MCF 10A (cell line): ENCODE data around the gene CRKL. TPM values are rescaled to one million over a fixed set of nuclear protein-coding genes. Genes with fewer than 3 reads are reported as not detected.

Source experiments
- BruUV-seq: library from RNA; stranded (reverse); fragments of 400-500 nt; replicated peaks from 2 replicates; lab custom pipeline; 2021; lab: Mats Ljungman, UMichigan
- CTCF ChIA-PET: fragments of 300-600 bp; sonication (Branson Sonifier 250); formaldehyde crosslinking; extraction: SDS; loops from one replicate; lab custom pipeline; 2021; ENCODE audit warnings: antibody characterized with exemption, inconsistent platforms; lab: Yijun Ruan, JAX
- POLR2A ChIA-PET: fragments of 300-600, 350-650 bp; sonication (Branson Sonifier 250); formaldehyde crosslinking; extraction: SDS; loops from one replicate; lab custom pipeline; 2020; ENCODE audit warnings: antibody characterized with exemption, inconsistent platforms; lab: Yijun Ruan, JAX
- DNase-seq: peaks from one replicate; pipeline ENCODE4 v3.0.0-alpha.2; 2018; ENCODE audit not compliant: unreplicated experiment
- H3K27ac Mint-ChIP-seq: one replicate; pipeline ENCODE4 v1.8.0; 2022; ENCODE audit warnings: mild to moderate bottlenecking, low read depth, mixed read lengths; ENCODE audit not compliant: unreplicated experiment
- H3K27me3 Mint-ChIP-seq: one replicate; pipeline ENCODE4 v1.8.0; 2022; ENCODE audit warnings: mixed read lengths; ENCODE audit not compliant: insufficient read depth, unreplicated experiment
- H3K36me3 Mint-ChIP-seq: one replicate; pipeline ENCODE4 v1.8.0; 2022; ENCODE audit warnings: mild to moderate bottlenecking, moderate library complexity, mixed read lengths; ENCODE audit not compliant: insufficient read depth, unreplicated experiment
- H3K4me1 Mint-ChIP-seq: one replicate; pipeline ENCODE4 v1.8.0; 2022; ENCODE audit warnings: mixed read lengths; ENCODE audit not compliant: insufficient read depth, unreplicated experiment
- H3K4me3 Mint-ChIP-seq: one replicate; pipeline ENCODE4 v1.8.0; 2022; ENCODE audit warnings: mild to moderate bottlenecking, moderate library complexity, mixed read lengths; ENCODE audit not compliant: unreplicated experiment
- H3K9me3 Mint-ChIP-seq: one replicate; pipeline ENCODE4 v1.8.0; 2022; ENCODE audit warnings: mixed read lengths; ENCODE audit not compliant: unreplicated experiment
- CTCF ChIP-seq: fragments of 200-600 bp; IDR thresholded peaks from one replicate; pipeline ENCODE4 v1.8.0; 2022; ENCODE audit warnings: antibody characterized with exemption, mild to moderate bottlenecking; ENCODE audit not compliant: unreplicated experiment
- intact Hi-C: fragments of 100-400 bp; cut with micrococcal nuclease; formaldehyde crosslinking; loops from 2 replicates; pipeline ENCODE4 v1.14.1; 2022
- total RNA-seq: library from RNA; stranded (reverse); gene quantifications from 2 replicates; pipeline ENCODE4 v1.2.3, GENCODE V29; 2022

The CRKL gene
- total RNA-seq, 1 experiment from 2014 or later, result 74.0 TPM

DNA sequence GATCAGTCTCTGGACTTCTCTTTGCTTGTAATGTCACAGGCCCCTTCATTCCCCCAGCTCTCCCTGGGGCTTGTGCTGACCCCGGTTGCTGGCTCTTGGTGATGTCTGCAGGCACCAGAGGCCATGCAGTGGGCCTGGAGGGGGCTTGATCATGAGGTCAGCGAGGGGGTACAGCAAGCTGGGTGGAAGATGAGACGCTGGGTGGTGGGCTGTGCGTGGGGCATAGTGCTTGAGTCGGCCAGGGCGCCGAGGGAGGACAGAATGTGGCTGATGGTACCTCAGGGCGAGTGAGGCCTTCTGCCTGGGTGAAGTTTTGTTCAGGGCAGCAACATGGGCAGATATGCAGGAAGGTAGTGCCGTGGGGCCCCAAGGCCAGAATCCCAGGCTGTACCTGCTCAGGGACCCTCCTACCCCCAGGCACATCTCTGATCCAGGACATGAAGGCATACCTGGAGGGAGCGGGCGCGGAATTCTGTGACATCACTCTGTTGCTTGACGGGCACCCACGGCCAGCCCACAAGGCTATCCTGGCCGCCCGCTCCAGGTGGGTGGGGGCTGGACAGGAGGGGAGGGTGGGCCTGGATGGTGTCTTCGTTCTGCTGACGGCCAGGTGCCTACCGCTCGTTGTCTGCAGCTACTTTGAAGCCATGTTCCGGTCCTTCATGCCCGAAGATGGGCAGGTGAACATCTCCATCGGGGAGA lies 78.3 kb downstream of the CRKL start:
- BruUV-seq, result no TSS peak
- ChIA-PET POLR2A (no interaction called here), CTCF (interaction anchor here (1.0 kb wide), 1 partner anchor 13 kb away, joined by 3 read pairs; the partner anchor contains the start of gene LZTR1)
- intact Hi-C loops, result no loop called here
- H3K27me3 Mint-ChIP-seq, result no peaks in the 10 kb centered on the region
- no peaks in the 10 kb centered on the region for H3K4me1 Mint-ChIP-seq
- DNase-seq, result no peak
- TF ChIP-seq CTCF, result no peak
- H3K9me3 Mint-ChIP-seq, result no peaks in the 10 kb centered on the region
- no peak overlapping the region for H3K27ac Mint-ChIP-seq
- no peak overlapping the region for H3K4me3 Mint-ChIP-seq
- peaks cover 4% of the 10 kb centered on the region for H3K36me3 Mint-ChIP-seq

GRCh38 chr22:20996031-20996410 lies 78.8 kb downstream of the CRKL start:
- POLR2A ChIA-PET, result interaction anchor here (0.7 kb wide), 1 partner anchor 14 kb away, joined by 3 read pairs; no protein-coding TSS in a partner anchor

DNA sequence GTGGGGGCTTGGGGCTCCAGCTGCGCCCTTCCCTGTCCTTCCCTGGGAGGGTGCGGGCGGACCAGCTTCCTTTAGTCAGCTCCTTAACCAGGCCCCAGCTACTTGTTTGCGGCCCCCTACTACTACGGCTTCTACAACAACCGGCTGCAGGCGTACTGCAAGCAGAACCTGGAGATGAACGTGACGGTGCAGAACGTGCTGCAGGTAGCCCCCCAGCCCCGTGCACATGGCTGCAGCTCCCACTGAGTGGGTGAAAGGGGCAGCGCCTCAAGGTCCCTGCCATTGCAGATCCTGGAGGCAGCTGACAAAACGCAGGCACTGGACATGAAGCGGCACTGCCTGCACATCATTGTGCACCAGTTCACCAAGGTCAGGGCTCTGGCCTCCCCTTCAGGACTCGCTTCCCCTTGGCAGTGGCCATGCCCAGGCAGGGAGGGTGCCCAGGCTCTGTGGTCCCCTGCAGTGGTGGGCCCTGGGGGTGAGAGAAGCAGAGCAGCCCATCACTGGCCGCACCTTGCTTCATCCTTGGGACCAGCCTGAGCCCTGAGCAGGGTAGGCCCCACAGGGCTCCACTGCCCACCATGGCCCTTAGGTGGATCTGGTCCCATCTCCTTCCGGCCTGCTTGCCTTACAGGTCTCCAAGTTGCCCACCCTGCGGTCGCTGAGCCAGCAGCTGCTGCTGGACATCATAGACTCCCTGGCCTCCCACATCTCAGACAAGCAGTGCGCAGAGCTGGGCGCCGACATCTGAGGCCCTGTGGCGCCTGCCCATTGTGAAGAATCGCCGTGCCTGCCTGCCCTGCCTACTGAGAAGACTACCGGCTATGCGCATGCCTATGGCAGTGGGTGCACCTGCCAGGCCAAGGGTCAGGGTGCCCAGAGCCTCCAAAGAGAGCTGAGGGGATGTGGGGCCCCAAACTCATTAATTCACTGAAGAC lies 79.7 kb downstream of the CRKL start:
- no peak for TF ChIP-seq CTCF
- intact Hi-C loops, result no loop called here
- Mint-ChIP-seq H3K36me3 (peaks cover 13% of the 10 kb centered on the region), H3K27me3 (no peaks in the 10 kb centered on the region), H3K9me3 (no peaks in the 10 kb centered on the region), H3K4me3 (no peak overlapping the region), H3K4me1 (no peaks in the 10 kb centered on the region), H3K27ac (no peak overlapping the region)
- BruUV-seq, result no TSS peak
- POLR2A ChIA-PET, result interaction anchor here (0.7 to 1.0 kb wide), 2 partner anchors 15 to 40 kb away, joined by 3 read pairs; no protein-coding TSS in a partner anchor
- DNase-seq, result no peak
- CTCF ChIA-PET, result interaction anchor here (1.0 kb wide), 1 partner anchor 15 kb away, joined by 3 read pairs; the partner anchor contains the start of gene LZTR1

More at GRCh38 chr22:20996031-20996410, 78.8 kb downstream of the CRKL start:
- intact Hi-C loops, result no loop called here
- H3K9me3 Mint-ChIP-seq, result no peaks in the 10 kb centered on the region
- H3K27me3 Mint-ChIP-seq, result no peaks in the 10 kb centered on the region
- BruUV-seq, result no TSS peak
- TF ChIP-seq CTCF, result no peak
- H3K36me3 Mint-ChIP-seq, result peaks cover 4% of the 10 kb centered on the region
- H3K4me3 Mint-ChIP-seq, result no peak overlapping the region
- CTCF ChIA-PET, result interaction anchor here (1.0 kb wide), 1 partner anchor 14 kb away, joined by 3 read pairs; the partner anchor contains the start of gene LZTR1
- no peaks in the 10 kb centered on the region for H3K4me1 Mint-ChIP-seq
- DNase-seq, result no peak
- no peak overlapping the region for H3K27ac Mint-ChIP-seq
